Measurements from ENCODE around the gene UTP11. TPM values are rescaled to one million over a fixed set of nuclear protein-coding genes. Genes with fewer than 3 reads are reported as not detected.

The UTP11 gene
- total and polyA plus RNA-seq, 2 of the 8 experiments (the other 6 are each of a cell fraction or from before 2014, with no cell fraction given): 19.5 to 60.5 TPM

DNA sequence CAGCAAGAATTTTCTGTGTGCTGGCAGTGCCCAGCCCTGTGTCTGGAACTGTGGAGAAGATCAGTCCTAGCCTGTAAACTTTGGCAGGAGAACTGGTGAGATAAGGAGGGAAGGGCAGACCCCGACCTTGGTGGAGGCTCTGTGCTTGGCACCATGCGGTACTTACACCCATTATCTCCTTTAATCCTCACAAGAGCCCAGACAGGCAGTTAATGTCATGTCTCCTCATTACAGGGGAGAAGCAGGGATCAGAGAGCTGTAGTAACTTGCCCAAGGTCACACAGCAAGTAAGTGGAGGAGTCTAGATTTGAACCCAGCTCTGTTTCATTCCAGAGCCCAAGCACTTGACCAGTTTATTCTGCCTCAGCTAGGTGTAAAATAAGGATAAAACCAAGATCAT lies 48.0 kb downstream of the UTP11 start (continued):
- TF ChIP-seq, protein P1, sequence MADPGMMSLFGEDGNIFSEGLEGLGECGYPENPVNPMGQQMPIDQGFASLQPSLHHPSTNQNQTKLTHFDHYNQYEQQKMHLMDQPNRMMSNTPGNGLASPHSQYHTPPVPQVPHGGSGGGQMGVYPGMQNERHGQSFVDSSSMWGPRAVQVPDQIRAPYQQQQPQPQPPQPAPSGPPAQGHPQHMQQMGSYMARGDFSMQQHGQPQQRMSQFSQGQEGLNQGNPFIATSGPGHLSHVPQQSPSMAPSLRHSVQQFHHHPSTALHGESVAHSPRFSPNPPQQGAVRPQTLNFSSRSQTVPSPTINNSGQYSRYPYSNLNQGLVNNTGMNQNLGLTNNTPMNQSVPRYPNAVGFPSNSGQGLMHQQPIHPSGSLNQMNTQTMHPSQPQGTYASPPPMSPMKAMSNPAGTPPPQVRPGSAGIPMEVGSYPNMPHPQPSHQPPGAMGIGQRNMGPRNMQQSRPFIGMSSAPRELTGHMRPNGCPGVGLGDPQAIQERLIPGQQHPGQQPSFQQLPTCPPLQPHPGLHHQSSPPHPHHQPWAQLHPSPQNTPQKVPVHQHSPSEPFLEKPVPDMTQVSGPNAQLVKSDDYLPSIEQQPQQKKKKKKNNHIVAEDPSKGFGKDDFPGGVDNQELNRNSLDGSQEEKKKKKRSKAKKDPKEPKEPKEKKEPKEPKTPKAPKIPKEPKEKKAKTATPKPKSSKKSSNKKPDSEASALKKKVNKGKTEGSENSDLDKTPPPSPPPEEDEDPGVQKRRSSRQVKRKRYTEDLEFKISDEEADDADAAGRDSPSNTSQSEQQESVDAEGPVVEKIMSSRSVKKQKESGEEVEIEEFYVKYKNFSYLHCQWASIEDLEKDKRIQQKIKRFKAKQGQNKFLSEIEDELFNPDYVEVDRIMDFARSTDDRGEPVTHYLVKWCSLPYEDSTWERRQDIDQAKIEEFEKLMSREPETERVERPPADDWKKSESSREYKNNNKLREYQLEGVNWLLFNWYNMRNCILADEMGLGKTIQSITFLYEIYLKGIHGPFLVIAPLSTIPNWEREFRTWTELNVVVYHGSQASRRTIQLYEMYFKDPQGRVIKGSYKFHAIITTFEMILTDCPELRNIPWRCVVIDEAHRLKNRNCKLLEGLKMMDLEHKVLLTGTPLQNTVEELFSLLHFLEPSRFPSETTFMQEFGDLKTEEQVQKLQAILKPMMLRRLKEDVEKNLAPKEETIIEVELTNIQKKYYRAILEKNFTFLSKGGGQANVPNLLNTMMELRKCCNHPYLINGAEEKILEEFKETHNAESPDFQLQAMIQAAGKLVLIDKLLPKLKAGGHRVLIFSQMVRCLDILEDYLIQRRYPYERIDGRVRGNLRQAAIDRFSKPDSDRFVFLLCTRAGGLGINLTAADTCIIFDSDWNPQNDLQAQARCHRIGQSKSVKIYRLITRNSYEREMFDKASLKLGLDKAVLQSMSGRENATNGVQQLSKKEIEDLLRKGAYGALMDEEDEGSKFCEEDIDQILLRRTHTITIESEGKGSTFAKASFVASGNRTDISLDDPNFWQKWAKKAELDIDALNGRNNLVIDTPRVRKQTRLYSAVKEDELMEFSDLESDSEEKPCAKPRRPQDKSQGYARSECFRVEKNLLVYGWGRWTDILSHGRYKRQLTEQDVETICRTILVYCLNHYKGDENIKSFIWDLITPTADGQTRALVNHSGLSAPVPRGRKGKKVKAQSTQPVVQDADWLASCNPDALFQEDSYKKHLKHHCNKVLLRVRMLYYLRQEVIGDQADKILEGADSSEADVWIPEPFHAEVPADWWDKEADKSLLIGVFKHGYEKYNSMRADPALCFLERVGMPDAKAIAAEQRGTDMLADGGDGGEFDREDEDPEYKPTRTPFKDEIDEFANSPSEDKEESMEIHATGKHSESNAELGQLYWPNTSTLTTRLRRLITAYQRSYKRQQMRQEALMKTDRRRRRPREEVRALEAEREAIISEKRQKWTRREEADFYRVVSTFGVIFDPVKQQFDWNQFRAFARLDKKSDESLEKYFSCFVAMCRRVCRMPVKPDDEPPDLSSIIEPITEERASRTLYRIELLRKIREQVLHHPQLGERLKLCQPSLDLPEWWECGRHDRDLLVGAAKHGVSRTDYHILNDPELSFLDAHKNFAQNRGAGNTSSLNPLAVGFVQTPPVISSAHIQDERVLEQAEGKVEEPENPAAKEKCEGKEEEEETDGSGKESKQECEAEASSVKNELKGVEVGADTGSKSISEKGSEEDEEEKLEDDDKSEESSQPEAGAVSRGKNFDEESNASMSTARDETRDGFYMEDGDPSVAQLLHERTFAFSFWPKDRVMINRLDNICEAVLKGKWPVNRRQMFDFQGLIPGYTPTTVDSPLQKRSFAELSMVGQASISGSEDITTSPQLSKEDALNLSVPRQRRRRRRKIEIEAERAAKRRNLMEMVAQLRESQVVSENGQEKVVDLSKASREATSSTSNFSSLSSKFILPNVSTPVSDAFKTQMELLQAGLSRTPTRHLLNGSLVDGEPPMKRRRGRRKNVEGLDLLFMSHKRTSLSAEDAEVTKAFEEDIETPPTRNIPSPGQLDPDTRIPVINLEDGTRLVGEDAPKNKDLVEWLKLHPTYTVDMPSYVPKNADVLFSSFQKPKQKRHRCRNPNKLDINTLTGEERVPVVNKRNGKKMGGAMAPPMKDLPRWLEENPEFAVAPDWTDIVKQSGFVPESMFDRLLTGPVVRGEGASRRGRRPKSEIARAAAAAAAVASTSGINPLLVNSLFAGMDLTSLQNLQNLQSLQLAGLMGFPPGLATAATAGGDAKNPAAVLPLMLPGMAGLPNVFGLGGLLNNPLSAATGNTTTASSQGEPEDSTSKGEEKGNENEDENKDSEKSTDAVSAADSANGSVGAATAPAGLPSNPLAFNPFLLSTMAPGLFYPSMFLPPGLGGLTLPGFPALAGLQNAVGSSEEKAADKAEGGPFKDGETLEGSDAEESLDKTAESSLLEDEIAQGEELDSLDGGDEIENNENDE (IDR thresholded peaks at IDR 0.05; ENCODE audit: insufficient replicate concordance, low read length): no peak
